Lower lobe of right lung (tissue), 2 donors: ENCODE data around the gene CCDC86. TPM values are rescaled to one million over a fixed set of nuclear protein-coding genes. Genes with fewer than 3 reads are reported as not detected.
"Not testable (repeated sequence)": the region's sequence is repeated elsewhere in the genome, so short reads cannot be mapped to it uniquely, and the experiment has no call there.

Experiments used
- ATAC-seq, 2 donors: fragments of 200-7000 bp; cut with Tn5 transposase; one replicate each; pipeline ENCODE4 v1.9.1; 2020 to 2022; ENCODE audit warnings: mild to moderate bottlenecking in 2 of 2, moderate library complexity in 2 of 2
- DNase-seq: peaks from one replicate; pipeline ENCODE4 v3.0.0-alpha.2; 2020
- H3K27ac ChIP-seq: fragments of 200-600 bp; one replicate; pipeline ENCODE4 v1.8.0; 2022
- H3K27me3 ChIP-seq: fragments of 200-600 bp; one replicate; pipeline ENCODE4 v1.8.0; 2022; ENCODE audit warnings: low read depth
- H3K36me3 ChIP-seq: fragments of 200-600 bp; one replicate; pipeline ENCODE4 v1.8.0; 2022; ENCODE audit warnings: mild to moderate bottlenecking
- H3K4me1 ChIP-seq: fragments of 200-600 bp; one replicate; pipeline ENCODE4 v1.8.0; 2022
- H3K4me3 ChIP-seq: fragments of 200-600 bp; one replicate; pipeline ENCODE4 v1.8.0; 2022; ENCODE audit warnings: mild to moderate bottlenecking
- H3K9me3 ChIP-seq: fragments of 200-600 bp; one replicate; pipeline ENCODE4 v1.8.0; 2022
- intact Hi-C: fragments of 100-400 bp; cut with DNase I; formaldehyde crosslinking; loops from one replicate; pipeline ENCODE4 v1.11.0; 2022
- total RNA-seq: library from RNA; stranded (reverse); fragmentation: NEBNext Ultra II Directional; extraction: Animal tissue kit (Norgen Biotek cat#: 25700); gene quantifications from one replicate; pipeline ENCODE4 v1.2.1, GENCODE V29; 2021
- TF ChIP-seq, protein P1 (sequence below): fragments of 200-600 bp; IDR thresholded peaks from one replicate; pipeline ENCODE4 v1.8.0; 2022; ENCODE audit warnings: antibody characterized with exemption, mild to moderate bottlenecking
- donor health status: DM: no; HTN: yes; CAD: no; lungs with severe emphysema.

Gene CCDC86
- total RNA-seq, 1 donor from 2014 or later: 12.6 TPM

DNA sequence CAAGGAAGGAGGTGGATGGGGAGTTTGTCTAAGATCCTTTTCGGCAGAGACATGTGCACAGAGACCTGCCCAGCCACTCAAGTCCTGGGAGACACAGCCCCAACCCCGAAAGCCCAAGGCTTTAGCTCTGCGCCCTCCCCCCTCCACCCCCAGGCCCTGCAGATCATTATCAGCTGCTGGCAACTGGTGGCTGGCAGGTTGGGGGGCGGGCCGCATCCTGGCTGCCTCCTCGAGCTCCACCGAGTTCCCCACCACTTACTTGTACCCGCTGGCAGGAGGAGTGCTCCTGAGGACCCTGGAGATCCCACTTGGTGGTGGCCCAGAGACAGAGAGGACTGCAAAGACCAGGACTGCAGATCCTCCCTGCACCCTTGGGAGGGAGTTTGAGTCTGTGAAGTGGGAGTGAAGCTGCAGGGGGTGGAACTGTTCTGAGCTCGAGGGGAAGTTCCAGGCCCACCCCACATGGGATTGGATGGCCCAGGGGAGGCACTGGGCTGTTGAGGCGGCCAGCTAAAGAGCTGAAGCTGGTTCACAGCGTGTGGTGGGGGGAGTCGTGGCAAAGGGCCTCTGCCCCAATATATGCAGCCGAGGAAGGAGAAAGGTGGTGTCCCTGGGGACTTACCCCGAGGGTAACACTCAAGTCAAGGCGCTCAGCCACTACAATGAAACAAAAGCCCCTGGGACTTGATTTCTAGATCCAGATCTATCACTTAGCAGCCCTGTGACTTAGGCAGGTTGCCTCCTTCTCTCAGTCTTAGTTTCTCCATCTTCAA, 19.9 kb upstream of the CCDC86 start:
- H3K4me3 ChIP-seq: no peak overlapping the region
- H3K4me1 ChIP-seq: no peaks in the 10 kb centered on the region
- peaks cover 3% of the 10 kb centered on the region for H3K9me3 ChIP-seq
- ATAC-seq (no peak), DNase-seq (no peak)
- peaks cover 17% of the 10 kb centered on the region for H3K27me3 ChIP-seq
- no peak overlapping the region for H3K27ac ChIP-seq
- TF ChIP-seq, protein P1, sequence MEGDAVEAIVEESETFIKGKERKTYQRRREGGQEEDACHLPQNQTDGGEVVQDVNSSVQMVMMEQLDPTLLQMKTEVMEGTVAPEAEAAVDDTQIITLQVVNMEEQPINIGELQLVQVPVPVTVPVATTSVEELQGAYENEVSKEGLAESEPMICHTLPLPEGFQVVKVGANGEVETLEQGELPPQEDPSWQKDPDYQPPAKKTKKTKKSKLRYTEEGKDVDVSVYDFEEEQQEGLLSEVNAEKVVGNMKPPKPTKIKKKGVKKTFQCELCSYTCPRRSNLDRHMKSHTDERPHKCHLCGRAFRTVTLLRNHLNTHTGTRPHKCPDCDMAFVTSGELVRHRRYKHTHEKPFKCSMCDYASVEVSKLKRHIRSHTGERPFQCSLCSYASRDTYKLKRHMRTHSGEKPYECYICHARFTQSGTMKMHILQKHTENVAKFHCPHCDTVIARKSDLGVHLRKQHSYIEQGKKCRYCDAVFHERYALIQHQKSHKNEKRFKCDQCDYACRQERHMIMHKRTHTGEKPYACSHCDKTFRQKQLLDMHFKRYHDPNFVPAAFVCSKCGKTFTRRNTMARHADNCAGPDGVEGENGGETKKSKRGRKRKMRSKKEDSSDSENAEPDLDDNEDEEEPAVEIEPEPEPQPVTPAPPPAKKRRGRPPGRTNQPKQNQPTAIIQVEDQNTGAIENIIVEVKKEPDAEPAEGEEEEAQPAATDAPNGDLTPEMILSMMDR: no peak
- H3K36me3 ChIP-seq: no peaks in the 10 kb centered on the region
- intact Hi-C loops: no loop called here

DNA sequence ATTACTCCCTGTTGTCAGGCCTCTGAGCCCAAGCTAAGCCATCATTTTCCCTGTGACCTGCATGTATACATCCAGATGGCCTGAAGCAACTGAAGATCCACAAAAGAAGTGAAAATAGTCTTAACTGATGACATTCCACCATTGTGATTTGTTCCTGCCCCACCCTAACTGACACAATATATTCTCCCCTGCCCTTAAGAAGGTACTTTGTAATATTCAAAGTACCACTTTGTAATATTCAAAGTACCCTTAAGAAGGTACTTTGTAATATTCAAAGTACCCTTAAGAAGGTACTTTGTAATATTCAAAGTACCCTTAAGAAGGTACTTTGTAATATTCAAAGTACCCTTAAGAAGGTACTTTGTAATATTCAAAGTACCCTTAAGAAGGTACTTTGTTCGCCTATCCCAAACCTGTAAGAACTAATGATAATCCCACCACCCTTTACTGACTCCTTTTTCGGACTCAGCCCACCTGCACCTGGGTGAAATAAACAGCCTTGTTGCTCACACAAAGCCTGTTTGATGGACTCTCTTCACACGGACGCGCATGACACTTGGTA, 18.1 kb upstream of the CCDC86 start:
- peaks cover 28% of the 10 kb centered on the region for H3K27me3 ChIP-seq
- intact Hi-C loops: not testable (repeated sequence)

DNA sequence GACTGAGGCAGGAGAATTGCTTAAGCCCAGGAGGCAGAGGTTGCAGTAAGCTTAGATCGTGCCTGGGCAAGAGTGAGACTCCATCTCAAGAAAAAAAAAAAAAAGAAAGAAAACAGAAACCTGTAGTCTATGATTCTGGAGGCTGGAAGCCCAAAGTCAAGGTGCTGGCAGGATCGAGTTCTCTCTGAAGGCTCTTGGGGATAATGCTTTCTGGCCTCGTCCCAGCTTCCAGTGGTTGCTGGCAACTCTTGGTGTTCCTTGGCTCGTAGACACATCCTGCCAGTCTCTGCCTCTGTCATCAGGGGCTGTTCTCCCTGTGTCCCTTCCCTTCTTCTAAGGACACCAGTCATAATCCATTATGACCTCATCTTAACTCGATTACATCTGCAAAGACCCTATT, 16.8 kb upstream of the CCDC86 start:
- intact Hi-C loops: no loop called here
- no peak for DNase-seq

More for the DNA sequence above, 18.1 kb upstream of the CCDC86 start:
- not testable (repeated sequence) for DNase-seq, H3K9me3 ChIP-seq, H3K4me1 ChIP-seq, H3K4me3 ChIP-seq, H3K27ac ChIP-seq, H3K36me3 ChIP-seq
- peak in 1 of 2 donors; percentile 57 for ATAC-seq

DNA sequence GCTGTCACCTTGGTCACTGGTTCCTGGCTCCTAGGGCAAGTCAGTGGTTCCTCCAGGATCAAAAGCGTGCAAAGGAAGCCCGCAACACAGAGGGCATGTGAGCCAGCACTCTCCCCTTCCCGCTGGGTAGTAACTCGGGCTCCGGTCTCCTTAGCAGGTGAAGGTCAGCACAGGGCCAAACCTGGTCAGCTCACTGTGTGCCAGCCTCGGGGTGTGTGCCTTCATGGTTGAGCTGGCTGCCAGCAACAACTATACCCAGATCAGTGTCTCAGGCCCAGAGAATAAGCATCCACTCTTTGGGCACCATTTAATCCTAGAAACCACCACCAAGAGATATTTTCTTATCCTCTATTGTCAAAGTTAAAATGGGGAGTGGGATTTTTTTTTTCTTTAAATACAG, 16.1 kb upstream of the CCDC86 start:
- Histone ChIP-seq H3K27me3 (peaks cover 19% of the 10 kb centered on the region), H3K4me1 (no peaks in the 10 kb centered on the region), H3K27ac (no peak overlapping the region), H3K9me3 (no peaks in the 10 kb centered on the region), H3K4me3 (no peak overlapping the region), H3K36me3 (no peaks in the 10 kb centered on the region)
- DNase-seq (no peak), ATAC-seq (no peak)
- TF ChIP-seq, protein P1: no peak
- intact Hi-C loops: no loop called here

More for the DNA sequence above, 16.8 kb upstream of the CCDC86 start:
- H3K27ac ChIP-seq: no peak overlapping the region
- TF ChIP-seq, protein P1: no peak
- H3K4me3 ChIP-seq: no peak overlapping the region
- no peaks in the 10 kb centered on the region for H3K9me3 ChIP-seq
- H3K4me1 ChIP-seq: no peaks in the 10 kb centered on the region
- H3K27me3 ChIP-seq: peaks cover 24% of the 10 kb centered on the region
- ATAC-seq: no peak
- H3K36me3 ChIP-seq: no peaks in the 10 kb centered on the region

DNA sequence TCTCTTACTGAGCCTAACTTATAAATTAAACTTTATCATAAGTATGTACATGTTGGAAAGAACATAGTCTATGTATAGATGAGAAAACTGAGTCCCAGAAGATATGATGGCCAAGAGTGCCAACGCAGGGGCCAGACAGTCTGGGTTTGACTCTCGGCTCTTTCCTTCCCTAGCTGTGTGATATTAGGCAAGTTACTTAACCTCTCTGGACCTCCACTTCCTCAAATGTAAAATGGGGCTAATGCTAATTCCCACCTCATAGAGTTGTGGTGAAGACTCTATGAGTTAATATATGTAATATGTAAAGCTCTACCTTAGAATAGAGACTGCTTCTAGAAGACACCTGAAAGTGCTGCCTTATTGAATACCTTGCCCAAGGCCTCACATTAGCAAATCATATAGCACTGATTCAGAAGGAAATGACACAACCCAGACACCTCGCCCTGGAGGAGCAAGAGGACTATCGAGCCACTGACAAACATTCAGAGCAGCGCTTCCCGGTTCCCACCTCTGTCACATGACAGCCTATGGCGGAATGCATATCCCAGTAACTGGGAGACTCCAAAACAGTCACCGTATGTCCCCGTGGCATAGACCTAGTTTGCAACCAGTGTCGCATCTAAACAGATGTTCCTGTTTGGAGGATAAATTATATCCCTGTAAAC, 11.3 kb upstream of the CCDC86 start:
- ATAC-seq: peak in 1 of 2 donors; percentile 4
- Histone ChIP-seq H3K4me1 (no peaks in the 10 kb centered on the region), H3K9me3 (no peaks in the 10 kb centered on the region), H3K4me3 (no peak overlapping the region), H3K27me3 (peaks cover 29% of the 10 kb centered on the region), H3K27ac (no peak overlapping the region), H3K36me3 (no peaks in the 10 kb centered on the region)
- TF ChIP-seq, protein P1: no peak
- intact Hi-C loops: loop anchor here (5.0 kb wide), 1 partner anchor 67 kb away; no protein-coding TSS in a partner anchor
- DNase-seq: no peak
